Large intestine (tissue), 3 donors: ENCODE results near the gene SMIM22. TPM values are rescaled to one million over a fixed set of nuclear protein-coding genes. Genes with fewer than 3 reads are reported as not detected.
A peak's percentile ranks its signal among the peaks of the same experiment; 100 is the strongest.

Experiments
- DNase-seq, 2 donors: peaks; one replicate each; pipeline versions ENCODE4 v3.0.0 to v3.0.0-alpha.2; 2013
- H3K27ac ChIP-seq: one replicate; pipeline ENCODE4 v1.5.1; 2013; ENCODE audit warnings: low read length
- H3K27me3 ChIP-seq: 2 replicates; pipeline ENCODE4 v1.6.1; 2013; ENCODE audit warnings: low read length; ENCODE audit not compliant: control insufficient read depth, insufficient read depth
- H3K36me3 ChIP-seq: 2 replicates; pipeline ENCODE4 v1.6.1; 2013; ENCODE audit warnings: low read length; ENCODE audit not compliant: control insufficient read depth, insufficient read depth
- H3K4me1 ChIP-seq: one replicate; pipeline ENCODE4 v1.6.1; 2013; ENCODE audit warnings: low read length; ENCODE audit not compliant: control insufficient read depth, insufficient read depth
- H3K4me3 ChIP-seq: one replicate; pipeline ENCODE4 v1.5.1; 2013; ENCODE audit warnings: low read length
- H3K9me3 ChIP-seq: one replicate; pipeline ENCODE4 v1.6.1; 2013; ENCODE audit warnings: mild to moderate bottlenecking, low read depth, low read length, moderate library complexity; ENCODE audit not compliant: control insufficient read depth
- WGBS: methylation state at CpG from one replicate; pipeline ENCODE4 v1.1.5; 2013; ENCODE audit warnings: low lambda C conversion rate; ENCODE audit not compliant: insufficient coverage; 5-methylcytosine and 5-hydroxymethylcytosine counted together
- polyA plus RNA-seq: library from polyadenylated mRNA; unstranded; fragments of 120-200 nt; gene quantifications from one replicate; pipeline ENCODE4 v1.2.1, GENCODE V29; 2013

The SMIM22 gene
- polyA plus RNA-seq, 1 donor: 75.8 TPM

GRCh38 chr16:4752351-4753100 lies 42.6 kb upstream of the SMIM22 start:
- peaks cover 61% of the 10 kb centered on the region for H3K36me3 ChIP-seq
- no peaks in the 10 kb centered on the region for H3K27me3 ChIP-seq
- no peak for DNase-seq
- no peaks in the 10 kb centered on the region for H3K9me3 ChIP-seq
- H3K4me1 ChIP-seq: no peaks in the 10 kb centered on the region
- no CpG with 5 or more reads among the region's 44 CpGs for WGBS
- H3K4me3 ChIP-seq: no peak overlapping the region
- H3K27ac ChIP-seq: no peak overlapping the region

DNA sequence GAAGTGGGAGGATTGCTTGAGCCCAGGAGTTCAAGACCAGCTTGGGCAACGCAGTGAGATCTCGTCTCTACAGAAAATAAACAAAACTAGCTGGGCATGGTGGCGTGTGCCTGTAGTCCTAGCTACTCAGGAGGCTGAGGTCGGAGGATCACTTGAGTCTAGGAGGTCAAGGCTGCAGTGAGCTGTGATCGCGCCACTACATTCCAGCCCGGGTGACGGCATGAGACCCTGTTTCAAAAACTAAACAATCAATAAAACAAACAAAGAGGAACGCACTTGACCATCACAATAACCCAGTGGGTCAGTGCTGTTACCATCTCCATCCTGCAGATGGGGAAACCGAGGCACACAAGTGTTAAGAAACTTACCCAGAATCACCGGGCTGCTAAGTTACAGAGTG lies 41.9 kb upstream of the SMIM22 start:
- no peaks in the 10 kb centered on the region for H3K4me1 ChIP-seq
- no peak overlapping the region for H3K4me3 ChIP-seq
- H3K27me3 ChIP-seq: no peaks in the 10 kb centered on the region
- no peaks in the 10 kb centered on the region for H3K9me3 ChIP-seq
- peaks cover 64% of the 10 kb centered on the region for H3K36me3 ChIP-seq
- 80% methylated on average over 1 of the region's 11 CpGs for WGBS
- no peak for DNase-seq
- no peak overlapping the region for H3K27ac ChIP-seq

DNA sequence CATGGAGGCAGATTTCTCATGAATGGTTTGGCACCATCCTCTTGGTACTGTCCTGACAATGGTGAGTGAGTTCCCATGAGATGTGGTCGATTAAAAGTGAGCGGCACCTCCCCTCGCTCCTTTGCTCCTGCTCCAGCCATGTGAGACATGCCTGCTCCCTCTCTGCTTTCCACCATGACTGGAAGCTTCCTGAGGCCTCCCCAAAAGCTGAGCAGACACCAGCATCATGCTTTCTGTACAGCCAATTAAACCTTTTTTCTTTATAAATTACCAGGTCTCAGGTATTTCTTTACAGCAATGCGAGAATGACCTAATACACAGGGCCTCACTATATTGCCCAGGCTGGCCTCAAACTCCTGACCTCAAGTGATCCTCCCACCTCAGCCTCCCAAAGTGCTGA lies 40.3 kb upstream of the SMIM22 start:
- peaks cover 71% of the 10 kb centered on the region for H3K36me3 ChIP-seq
- no CpG with 5 or more reads among the region's 4 CpGs for WGBS
- H3K27ac ChIP-seq: no peak overlapping the region
- H3K27me3 ChIP-seq: no peaks in the 10 kb centered on the region
- H3K4me3 ChIP-seq: no peak overlapping the region
- no peak for DNase-seq
- no peaks in the 10 kb centered on the region for H3K9me3 ChIP-seq
- H3K4me1 ChIP-seq: no peaks in the 10 kb centered on the region

GRCh38 chr16:4755687-4756086 lies 39.5 kb upstream of the SMIM22 start:
- peaks cover 74% of the 10 kb centered on the region for H3K36me3 ChIP-seq

DNA sequence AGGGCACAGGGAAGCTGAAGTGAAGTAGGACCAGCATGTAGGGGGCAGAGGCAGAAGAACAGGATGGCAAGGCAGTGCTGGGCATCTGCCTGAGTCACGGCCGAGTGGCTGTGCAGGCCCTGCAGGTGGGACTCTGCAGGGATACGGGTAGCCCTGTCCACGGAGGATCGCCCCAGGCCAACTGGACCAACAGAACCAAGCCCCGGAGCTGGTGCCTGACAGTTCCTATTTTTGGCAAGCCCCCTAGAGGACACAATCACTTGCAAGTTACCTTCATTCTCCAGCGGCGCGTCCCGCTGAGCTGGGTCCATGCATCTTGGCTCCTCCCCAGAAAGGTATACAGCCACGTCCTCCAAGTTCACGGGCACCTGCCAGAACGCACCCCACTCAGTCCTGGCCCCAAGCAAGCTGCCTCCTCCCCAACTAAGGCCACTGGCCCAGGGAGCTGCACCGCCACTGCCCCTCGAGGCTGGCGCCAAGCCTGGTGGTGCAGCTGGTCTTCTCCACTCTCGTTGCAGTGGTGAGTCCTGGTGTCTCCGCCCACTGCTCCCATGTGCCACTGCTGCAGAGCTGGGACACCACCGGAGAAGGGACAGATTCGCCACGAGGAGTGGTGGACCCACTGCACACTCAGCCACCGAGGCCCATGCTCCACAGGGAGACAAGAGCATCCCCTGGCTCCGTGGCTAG lies 34.8 kb upstream of the SMIM22 start:
- H3K4me1 ChIP-seq: peaks cover under 1% of the 10 kb centered on the region

More at GRCh38 chr16:4755687-4756086, 39.5 kb upstream of the SMIM22 start:
- Histone ChIP-seq H3K4me1 (no peaks in the 10 kb centered on the region), H3K27ac (no peak overlapping the region), H3K27me3 (no peaks in the 10 kb centered on the region), H3K4me3 (no peak overlapping the region), H3K9me3 (no peaks in the 10 kb centered on the region)
- no peak for DNase-seq
- WGBS: no CpG with 5 or more reads among the region's 6 CpGs

DNA sequence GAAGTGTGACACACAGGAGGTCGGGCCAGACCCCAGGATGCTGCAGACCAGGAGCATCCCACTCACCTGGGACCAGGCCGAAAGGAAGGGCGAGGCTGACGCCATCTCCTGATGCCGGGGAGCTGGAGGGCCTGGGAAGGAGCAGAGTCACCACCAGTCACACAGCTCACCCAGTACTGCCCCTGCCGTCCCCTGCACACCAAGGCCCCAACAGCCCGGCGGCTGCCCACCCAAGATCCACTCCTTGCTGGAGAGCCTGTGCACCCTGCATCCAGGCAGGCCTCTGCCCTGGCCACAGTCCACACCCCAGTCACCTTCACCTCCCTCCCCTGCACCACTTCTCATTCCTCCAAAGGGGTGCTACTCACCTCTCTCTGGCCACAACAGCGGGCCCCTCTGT lies 33.0 kb upstream of the SMIM22 start:
- Histone ChIP-seq H3K27ac (no peak overlapping the region), H3K4me3 (no peak overlapping the region), H3K36me3 (peaks cover 56% of the 10 kb centered on the region), H3K9me3 (no peaks in the 10 kb centered on the region), H3K4me1 (peaks cover 9% of the 10 kb centered on the region), H3K27me3 (no peaks in the 10 kb centered on the region)
- no CpG with 5 or more reads among the region's 9 CpGs for WGBS
- no peak for DNase-seq

More for the DNA sequence above, 34.8 kb upstream of the SMIM22 start:
- no peaks in the 10 kb centered on the region for H3K27me3 ChIP-seq
- no peak for DNase-seq
- no peak overlapping the region for H3K27ac ChIP-seq
- H3K9me3 ChIP-seq: no peaks in the 10 kb centered on the region
- peaks cover 64% of the 10 kb centered on the region for H3K36me3 ChIP-seq
- WGBS: no CpG with 5 or more reads among the region's 23 CpGs
- H3K4me3 ChIP-seq: no peak overlapping the region

DNA sequence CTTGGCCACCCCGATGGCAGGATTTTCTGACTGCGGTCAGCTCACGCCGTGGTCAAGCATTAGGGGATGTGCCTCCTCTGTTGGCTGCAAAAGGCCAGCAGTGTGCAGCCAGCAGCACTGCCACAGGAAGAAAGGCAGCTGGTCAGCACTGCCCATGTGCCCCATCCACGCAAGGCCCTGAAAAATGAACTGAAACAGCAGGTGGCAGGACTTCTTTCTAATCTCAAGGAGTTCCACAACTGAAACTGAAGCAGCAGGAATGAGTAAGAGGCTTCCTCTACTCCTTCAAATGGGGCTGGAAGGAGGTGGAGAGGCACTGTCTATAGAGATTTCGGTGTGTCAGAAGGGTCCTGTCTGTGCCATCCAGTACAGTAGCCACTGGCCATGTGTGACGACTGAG lies 31.4 kb upstream of the SMIM22 start:
- Histone ChIP-seq H3K9me3 (no peaks in the 10 kb centered on the region), H3K27me3 (no peaks in the 10 kb centered on the region), H3K4me1 (peaks cover 14% of the 10 kb centered on the region), H3K36me3 (peaks cover 48% of the 10 kb centered on the region), H3K4me3 (no peak overlapping the region), H3K27ac (no peak overlapping the region)
- 100% methylated on average over 1 of the region's 7 CpGs for WGBS
- DNase-seq: no peak

- WGBS: no CpG with 5 or more reads among the region's 26 CpGs
- peak overlapping the region; percentile 8 for H3K27ac ChIP-seq
- DNase-seq: no peak
- peaks cover 31% of the 10 kb centered on the region for H3K36me3 ChIP-seq
- H3K4me3 ChIP-seq: peak overlapping the region; percentile 75
- no peaks in the 10 kb centered on the region for H3K27me3 ChIP-seq
- peaks cover 19% of the 10 kb centered on the region for H3K4me1 ChIP-seq
- no peaks in the 10 kb centered on the region for H3K9me3 ChIP-seq
These were observed 29.4 kb upstream of the SMIM22 start for GRCh38 chr16:4765511-4766474.

DNA sequence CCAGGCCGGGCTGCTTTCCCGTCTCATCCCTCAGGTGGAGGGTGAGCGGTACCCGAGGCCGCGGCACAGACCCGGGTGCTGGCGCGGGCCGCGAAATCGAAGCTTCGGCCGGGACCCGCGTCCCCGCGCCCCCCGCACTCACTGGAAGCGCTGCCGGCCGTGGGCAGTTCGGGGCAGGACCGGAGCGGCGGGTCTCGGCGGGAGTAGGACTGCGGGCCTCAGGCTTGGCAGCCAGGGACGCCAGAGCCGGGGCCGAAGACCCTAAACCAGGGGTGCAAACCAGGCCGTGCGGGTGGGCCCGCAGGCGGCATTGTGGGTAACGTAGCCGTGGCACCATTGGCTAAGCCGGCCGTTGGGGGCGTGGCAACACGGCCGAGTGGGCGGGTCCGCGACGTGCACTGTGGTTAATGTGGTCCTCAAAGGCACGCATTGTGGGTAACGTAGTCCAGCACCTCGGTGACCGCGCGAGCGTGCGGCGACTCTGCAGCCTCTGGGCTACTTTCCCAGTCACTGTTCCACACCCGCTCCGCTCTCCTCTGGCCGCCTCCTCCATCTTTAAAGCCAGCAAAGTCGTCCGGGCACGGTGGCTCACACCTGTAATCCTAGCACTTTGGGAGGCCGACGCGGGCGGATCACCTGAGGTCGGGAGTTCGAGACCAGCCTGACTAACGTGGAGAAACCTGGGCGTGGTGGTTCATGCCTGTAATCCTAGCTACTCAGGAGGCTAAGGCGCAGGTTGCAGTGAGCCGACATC lies 28.1 kb upstream of the SMIM22 start, which contains the start of gene ZNF500:
Gene ZNF500, minus strand, starts transcription at position 288 of the 754 bp plus-strand sequence. CDS start 1,184 bp downstream, outside the sequence.
- Histone ChIP-seq H3K36me3 (peaks cover 24% of the 10 kb centered on the region), H3K4me1 (peaks cover 19% of the 10 kb centered on the region), H3K9me3 (no peaks in the 10 kb centered on the region), H3K4me3 (peak within 1 kb of the TSS; percentile 75), H3K27ac (peak within 1 kb of the TSS; percentile 79), H3K27me3 (no peaks in the 10 kb centered on the region)
- peak; percentile 97 to 98 for DNase-seq
- WGBS: 0% methylated on average over 1 of the region's 72 CpGs
